HuH-7.5 (cell line): ENCODE data around the gene CLEC4F.
"Not testable (repeated sequence)": the region's sequence is repeated elsewhere in the genome, so short reads cannot be mapped to it uniquely, and the experiment has no call there.

Source experiments
- DNase-seq: peaks from one replicate; pipeline ENCODE4 v3.0.0; 2011; ENCODE audit warnings: low spot score

Gene CLEC4F

DNA sequence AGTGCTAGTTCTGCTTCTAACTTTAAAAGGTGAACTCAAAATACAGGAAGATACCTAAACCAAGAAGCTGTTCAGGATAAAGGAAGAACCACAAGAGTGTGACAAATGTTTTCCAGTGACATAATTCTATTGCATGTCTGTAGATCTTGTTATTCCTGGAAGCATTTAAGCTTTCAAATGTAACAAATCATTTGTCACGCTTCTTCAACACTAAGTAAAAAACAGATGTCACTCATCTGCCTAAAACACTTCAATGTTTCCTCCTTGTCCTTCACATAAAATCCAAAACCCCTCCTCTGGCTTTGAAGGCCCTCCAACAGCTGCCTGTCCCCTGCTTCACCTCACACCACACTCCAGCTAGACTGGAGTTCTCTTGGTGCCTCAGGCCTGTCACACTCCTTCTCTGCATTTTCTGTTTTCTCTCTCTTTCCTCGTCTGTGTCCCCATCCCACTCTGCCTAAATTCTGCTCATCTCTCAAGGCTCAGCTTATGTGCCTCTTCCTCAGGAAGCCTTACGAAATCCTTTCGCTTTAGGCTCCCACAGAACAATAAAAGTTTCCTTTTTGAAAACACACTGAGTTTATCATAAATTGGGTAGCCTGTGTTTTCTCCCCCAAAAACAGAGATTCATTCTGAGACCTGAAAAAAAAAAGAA, 6.4 kb upstream of the CLEC4F start:
- DNase-seq: no peak

DNA sequence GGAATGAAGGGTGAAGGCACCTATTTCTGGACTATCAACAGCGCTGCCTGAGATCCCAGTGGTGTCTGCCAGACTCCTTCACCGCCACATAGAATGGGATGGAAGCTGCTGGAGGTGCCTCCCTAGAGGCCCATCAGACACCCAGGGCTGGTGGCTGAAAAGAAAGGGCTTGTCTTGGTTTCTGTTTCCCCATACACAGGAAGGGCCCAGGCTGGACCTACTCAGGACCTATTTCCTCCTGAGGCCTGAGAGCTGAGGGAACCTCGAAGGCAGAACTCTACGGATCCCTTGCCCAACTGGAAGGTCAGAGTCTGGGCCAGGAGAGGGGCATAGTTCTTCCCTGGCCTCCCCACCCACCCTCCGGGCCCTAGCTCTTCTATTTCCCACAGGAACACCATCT, 2.9 kb upstream of the CLEC4F start:
- no peak for DNase-seq

DNA sequence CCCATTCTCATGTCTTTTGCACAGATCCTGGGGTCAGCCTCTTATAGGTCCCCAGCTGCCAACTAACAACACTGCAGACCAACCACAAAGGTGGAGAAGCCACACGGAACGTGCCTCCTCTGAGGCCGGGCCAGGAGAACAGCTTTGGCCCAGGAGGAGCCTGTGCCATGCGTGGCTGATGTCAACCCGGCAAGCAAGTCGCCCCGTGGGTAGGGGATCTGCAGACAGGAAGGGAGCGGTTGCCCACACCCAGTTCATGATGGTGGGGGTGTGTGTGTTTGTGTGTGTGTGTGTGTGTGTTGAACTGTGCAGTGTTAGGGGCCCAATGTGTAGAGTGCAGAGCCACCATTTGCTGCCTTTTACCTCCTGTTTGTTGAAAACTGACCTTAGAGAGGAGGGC, 2.4 kb upstream of the CLEC4F start:
- no peak for DNase-seq

DNA sequence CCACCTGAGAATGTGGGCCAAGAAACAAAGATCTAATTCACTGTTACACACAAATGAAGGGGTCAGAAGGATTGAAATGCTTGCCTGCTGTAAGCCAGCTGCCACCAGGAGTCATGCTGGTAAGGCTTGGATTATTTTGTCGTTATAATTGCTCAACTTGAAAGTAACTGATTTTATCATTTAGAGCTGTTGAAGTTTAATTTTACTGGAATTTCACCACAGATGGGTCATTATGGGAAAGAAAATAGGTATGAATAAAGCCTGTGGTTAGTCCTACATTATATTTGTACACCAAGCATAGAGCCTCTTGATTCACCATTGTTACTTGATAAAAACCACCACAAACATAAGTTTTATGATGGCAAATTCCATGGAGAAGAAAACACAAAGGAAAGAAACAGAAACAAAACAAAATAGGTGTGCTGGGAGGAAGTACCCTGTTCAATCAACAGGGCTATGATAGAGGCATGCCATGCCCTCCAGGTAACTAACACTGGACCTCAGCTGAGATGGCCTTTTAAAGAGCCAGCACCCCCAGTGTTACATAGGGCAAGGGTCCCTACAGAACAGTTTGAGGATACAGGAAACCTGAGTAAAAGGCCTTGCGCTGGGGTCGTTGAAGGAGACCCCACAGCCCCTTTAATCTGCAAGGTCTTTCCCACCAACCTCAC, 3.0 kb downstream of the CLEC4F start:
- DNase-seq: no peak

DNA sequence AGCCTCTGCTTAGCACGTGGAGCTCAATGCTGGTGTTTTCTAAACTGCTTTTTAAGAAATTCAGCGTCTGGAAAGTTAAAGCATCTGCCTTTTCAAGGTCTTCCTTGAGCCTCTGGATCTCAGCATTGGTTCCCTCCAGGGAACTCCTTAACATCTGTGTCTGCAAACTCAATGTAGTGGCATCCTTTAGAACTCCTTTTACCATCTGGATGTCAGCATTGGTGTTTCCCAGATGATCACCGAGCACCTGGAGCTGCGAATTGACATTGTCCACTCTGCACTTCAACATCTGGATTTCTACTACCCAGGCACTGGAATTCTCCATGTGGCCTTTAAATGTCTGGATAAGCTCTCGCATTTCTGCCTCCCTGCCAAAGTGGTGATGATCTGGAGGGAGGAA, 3.7 kb downstream of the CLEC4F start:
- no peak for DNase-seq

DNA sequence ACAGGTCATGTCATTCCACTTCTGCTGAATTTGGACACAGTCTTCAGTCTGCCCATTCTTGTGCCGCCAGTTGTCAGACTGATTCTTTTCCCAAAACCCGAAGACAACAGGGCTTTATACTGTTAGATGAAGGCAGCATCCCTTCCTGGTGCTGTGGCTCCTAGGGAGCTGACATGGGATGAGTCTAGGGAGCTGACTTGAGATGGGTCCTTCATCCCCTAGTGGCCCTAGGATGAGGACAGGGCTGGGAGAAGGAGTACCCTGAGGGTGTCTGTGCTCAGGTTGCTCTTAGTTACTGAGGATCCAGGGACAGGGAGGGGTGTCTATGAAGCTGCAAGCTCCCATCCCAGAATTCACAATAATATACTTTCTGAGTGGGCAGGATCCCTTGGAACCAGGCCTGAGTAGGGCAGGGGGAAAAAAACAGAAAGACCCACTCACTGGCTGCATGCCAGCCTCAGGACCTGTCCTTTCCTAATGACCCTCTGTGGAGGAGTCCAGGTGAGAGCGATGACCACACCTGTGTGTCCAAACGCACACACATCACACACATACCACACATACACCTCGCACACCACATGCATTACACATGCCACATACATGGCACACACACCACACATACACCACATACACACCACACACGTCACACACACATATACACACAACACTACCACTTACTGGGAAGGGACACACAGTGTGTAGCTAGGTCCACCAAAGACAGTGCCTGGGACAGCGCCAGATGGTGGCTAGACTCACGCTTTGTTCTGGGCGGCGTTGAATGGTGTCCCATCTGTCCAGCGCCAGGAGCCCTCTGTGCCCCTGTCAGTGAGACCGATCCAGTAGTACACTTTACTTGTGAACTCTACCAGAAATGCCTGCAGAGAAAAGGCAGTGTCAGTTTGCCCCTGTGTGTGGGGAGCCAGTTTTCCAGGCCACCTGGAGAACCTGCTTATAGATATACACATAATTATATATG, 11.1 kb downstream of the CLEC4F start:
- no peak for DNase-seq

DNA sequence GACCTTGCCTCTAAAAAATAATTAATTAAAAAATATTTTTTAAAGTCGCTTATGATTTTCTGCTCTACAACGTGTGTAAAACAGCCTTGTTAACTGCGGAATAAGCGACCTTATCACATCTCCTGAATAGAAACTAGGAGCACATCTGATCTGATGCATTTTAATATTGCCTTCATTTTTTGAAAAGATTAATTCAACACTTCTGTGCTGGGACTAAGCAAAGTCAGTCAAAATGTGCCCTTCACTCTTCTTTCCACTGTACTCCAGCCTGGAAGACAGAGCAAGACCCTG, 12.6 kb downstream of the CLEC4F start:
- no peak for DNase-seq

DNA sequence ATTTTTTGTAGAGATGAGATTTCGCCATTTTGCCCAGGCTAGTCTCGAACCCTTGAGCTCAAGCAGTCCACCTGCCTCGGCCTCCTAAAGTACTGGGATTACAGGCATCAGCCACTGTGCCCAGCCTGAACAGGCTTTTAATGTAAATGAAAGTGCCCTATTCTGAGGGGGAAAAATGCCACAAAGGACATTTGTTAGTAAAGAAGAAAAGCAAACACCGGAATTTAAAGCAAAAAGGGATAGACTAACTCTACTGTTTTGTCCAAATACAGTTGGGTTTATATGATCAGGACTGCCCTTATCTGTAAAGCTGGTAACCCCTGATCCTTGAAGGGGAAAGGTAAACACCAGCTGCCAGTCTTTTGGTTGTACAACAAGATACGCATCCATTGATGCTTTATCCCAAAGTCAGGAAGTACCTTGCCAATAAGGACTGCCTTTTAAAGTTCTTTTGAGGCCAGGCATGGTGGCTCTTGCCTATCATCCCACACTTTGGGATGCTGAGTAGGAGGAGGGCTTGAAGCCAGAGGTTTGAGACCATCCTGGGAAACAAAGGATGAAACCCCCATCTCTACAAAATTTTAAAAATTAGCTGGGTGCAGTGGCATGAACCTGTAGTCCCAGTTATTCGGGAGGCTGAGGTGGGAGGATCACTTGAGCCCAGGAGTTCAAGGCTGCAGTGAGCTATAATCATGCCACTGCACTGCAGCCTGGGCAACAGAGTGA, 13.1 kb downstream of the CLEC4F start:
- no peak for DNase-seq

DNA sequence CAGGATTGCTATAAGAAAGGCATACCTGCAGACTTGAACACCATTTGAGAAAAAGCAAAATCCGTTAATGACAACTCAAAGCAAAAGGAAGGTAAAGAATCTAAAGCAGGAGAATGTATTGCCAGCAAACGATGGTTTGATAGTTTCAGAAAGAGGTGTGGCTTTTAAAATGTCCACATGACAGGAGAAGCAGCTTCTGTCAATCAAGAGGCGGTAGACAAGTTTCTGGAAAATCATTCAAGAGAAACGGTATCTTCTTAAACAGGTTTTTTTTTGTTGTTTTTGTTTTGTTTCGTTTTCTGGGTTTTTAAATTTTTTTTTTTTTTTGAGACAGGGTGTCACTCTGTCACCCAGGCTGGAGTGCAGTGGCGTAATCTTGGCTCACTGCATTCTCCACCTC, 13.8 kb downstream of the CLEC4F start:
- no peak for DNase-seq

DNA sequence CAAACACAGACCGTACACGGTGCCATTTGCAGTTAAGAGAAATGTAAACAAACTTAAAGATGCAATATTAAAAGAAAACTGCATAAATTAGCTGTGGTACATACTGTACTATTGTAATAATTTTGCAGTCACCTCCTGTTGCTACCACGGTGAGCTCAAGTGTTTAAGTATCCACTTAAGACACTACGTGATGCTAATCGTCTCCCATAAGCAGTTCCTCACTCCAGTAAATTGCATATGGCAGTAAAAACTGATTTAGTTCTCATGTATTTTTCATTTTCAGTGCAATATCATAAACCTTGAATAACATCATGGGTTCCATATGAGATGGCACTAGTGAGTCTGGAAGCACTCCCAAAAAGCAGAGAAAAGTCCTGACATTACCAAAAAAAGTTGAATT, 14.4 kb downstream of the CLEC4F start:
- DNase-seq: no peak

DNA sequence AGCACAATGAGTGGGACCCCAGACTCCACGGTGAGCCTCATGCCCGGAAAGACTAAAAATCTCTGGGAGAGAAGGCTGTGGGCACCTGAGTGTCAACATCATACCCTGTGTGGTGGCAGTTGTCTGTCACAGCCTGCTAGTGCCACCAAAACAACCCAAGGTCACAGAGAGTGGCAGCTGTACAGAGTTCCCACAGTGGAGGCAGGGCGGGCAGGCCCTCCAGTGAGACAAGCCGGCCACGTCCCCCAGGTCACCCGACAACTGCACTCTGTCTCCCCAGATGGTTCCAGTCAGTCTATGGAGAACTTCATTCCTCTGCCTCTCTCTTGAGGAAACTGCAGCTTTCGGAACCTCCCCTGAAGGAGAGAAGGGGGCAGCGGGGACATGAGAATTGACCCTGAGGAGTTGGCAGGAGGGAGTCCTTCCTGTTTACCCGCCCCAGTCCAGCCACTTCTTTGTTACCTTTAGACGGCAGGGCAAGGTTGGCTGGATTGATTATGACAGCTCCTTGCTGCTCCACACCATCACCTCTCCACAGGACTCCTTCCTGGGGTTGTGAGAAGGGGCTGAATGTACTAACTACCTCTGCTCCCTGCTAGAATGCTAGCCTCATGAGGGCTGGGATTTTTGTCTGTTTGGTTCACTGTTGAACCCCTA, 18.7 kb downstream of the CLEC4F start:
- no peak for DNase-seq

DNA sequence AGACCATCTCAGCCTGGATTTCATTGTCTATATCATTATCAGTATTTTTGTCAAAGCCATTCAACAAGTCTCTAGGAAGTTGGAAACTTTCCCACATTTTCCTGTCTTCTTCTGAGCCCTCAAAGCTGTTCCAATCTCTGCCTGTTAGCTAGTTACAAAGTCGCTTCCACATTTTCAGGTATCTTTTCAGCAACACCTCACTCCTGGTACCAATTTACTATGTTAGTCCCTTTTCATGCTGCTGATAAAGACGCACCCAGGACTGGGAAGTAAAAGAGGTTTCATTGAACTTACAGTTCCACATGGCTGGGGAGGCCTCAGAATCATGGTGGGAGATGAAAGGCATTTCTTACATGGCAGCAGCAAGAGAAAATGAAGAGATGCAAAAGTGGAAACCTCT, 20.7 kb downstream of the CLEC4F start:
- no peak for DNase-seq

DNA sequence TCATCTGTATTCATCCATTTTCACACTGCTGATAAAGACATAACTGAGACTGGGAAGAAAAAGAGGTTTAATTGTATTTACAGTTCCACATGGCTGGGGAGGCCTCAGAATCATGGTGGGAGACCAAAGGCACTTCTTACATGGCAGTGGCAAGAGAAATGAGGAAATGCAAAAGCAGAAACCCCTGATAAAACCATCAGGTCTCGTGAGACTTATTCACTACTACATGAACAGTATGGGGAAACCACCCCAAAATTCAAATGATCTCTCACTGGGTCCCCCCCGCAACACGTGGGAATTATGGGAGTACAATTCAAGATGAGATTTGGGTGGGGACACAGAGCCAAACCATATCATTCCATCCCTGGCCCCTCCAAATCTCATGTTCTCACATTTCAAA, 22.4 kb downstream of the CLEC4F start:
- not testable (repeated sequence) for DNase-seq

DNA sequence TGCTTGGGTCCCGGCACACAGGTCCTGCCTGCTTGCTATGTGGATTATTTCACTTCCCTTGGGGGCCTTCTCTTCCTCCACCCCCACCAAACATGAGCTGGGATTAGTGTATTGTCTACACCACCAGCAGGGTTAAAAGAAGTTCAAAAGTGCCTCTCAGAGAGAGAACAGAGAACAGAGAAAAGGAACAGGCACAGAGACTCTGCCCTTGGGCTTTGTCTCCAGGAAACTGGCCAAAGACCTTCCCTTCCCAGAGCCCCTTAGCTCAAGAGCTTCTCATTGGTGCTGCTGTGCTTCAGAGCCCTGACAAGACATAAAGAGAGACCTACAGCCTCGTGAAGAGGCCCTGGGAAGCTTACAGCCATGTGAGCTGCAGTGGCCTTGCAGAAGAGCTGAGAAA, 22.9 kb downstream of the CLEC4F start:
- no peak for DNase-seq

DNA sequence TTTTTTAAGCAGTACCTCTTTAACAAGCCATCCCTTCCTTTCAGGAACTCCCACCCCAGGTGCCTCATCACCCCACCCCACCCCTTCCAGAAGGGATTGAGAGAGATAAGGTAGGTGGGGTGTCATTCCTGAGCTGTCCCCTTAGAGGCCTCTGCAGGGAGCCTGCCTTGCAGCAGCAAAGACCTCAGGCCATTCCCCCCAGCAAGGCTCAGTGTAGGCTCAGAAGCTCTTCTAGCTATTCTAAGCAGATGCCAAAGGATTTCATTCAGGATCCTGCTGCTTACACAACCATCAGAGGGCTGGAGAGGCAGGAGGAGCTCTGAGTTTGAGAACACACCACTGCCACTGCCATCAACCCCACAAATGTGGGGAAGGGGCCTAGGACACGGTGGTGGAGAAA, 24.1 kb downstream of the CLEC4F start:
- no peak for DNase-seq

DNA sequence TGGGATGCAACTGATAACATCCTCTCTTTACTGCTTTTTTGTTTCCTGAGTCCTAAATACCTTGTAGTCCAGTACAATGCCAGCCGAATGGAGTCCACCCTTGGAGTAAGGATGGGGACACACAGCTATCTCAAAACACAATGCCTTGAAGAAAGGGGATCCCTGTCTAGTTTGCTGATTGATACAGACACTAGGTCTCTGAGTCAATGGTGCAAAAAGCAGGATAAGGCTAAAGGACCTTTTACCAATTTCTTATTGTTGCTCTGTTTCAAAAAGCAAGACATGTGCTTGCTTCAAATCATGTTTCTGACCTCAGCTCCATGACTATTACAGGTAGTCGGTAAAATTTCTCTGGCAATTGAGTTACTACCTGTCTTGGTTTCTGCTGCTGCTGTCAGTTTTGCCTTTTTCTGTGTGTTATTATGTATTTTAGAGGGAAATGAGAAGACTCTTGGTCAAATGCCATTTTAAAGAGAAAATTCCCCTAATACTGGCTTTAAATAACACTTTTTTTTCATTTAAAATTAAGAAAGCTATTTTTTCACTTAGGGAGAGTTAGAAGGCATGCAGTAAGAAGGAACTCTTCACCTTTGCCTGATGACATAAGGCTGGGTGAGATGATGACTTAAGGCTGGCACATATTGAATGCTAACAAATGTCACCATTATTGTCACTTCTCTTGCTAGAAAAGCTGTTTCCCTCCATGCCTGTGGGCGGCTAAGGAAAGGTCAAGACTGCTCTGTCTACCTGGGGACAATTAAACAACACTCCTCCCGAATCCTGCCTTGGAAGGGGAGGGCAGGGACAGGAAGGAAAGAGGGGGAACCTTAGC, 25.0 kb downstream of the CLEC4F start:
- no peak for DNase-seq

DNA sequence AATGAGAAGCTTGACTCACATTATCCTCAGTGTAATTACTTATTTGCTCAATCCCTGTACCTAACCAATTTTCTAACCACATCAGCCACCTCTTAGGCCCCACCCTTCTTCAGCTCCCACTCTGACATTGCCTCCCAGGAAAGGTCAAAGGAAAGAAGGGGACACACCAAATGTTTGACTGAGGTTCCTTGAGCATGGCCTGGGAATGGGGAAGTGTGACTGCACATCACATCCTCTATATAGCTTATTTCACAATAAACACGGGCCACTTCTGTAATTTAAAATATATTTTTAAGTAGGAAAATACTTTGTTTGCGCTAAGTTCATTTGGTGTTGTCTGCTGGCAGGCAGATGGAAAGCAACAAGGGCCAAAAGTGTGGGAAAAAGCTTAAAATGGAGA, 26.9 kb downstream of the CLEC4F start:
- no peak for DNase-seq

DNA sequence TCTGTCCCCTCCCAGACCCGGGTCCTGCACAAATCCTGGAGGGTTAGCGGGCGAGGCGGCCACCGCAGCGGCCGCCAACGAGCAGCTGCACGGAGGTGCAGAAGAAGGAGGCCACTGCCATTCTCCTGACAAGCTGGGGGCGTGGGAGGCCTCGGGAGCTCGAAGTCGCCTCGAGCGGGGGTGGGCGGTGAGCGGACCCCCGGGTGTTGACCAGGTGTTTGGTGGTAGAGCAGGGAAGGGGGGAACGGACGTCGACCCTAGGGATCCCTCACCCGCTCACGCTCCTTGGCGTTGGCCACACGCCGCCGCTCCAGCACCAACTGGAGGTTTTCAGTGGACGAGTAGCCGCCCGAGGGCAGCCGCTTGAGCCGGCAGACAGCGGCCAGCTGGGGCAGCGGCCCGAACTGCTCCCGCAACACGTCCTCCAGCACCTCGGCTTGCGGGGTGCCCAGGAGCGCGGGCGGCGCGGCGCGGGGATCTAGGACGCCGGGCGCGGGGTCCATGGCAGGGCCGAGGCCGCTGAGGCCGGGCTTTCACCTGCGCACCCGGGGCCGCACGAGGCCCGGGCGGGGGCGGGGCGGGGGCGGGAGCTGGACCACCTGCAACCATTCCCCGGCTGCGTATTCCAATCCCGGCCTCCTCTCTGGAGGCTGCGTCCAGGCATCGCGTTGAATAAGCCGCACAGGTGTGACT, 30.1 kb downstream of the CLEC4F start, which contains the start of gene FIGLA:
FIGLA (minus strand) TSS at position 508 of the 693 bp plus-strand sequence; CDS start at position 503, 5 bp downstream.
- no peak for DNase-seq

DNA sequence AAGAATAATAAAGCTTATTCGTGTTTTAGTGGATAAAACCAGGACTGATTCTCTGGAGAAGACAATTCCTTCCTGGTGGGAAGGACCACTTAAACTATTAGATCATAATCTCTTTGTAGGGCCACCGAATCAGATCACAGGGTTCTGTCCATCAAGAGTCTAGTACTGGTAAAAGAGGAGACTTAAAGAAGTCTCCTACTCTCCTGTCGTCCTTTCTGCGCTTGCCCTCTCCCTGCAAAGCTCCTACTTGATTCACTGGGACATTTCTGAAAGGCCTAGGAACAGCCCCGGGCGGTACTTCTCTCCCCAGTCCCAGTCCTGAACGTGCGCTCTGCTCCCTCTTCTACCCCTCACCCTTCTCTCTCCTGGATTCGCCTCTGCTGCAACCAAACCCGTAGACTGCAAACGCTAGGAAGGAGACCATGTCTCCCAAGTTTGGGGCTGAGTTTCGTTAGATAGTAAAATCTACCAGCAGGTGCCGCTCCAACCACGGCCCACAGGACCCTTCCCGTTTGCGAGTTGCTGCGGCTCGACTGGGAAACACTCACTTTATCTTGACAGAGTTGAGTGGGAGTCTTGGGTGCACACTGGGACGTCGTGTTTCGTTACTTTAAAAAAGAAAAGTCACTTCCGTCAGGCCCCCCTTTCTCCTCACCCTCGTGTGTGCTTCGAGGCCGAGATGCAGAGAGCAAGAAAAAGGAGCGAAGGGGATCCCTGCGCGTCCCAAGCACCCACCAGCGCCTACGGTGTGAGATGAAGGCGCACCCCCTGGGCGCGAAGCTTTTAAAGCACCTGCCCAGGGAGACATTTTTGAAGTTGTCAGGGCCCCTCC, 30.9 kb downstream of the CLEC4F start:
- peak; percentile 65 for DNase-seq
